SK-N-SH (cell line): ENCODE data around the gene RBM12. TPM values are rescaled to one million over a fixed set of nuclear protein-coding genes. Genes with fewer than 3 reads are reported as not detected.

ENCODE experiments used
- CTCF ChIA-PET: fragments of 300-600, 350-600 bp; formaldehyde crosslinking; extraction: SDS; loops from one replicate; lab custom pipeline; 2021; lab: Yijun Ruan, JAX
- POLR2A ChIA-PET: fragments of 350-600 bp; sonication (Branson Sonifier 250); formaldehyde crosslinking; extraction: SDS; loops from one replicate; lab custom pipeline; 2020; ENCODE audit warnings: antibody characterized with exemption, inconsistent platforms; lab: Yijun Ruan, JAX
- DNase-seq: peaks from one replicate; pipeline ENCODE4 v3.0.0; 2012
- H2AFZ ChIP-seq: fragments of 200-600 bp; sonication (generic); 2 replicates; pipeline ENCODE4 v1.8.1; 2016; ENCODE audit warnings: antibody characterized with exemption, mild to moderate bottlenecking, low read depth
- H3F3A ChIP-seq: fragments of 200-600 bp; sonication (generic); replicated peaks from 2 replicates; pipeline ENCODE3; 2016; ENCODE audit warnings: antibody characterized with exemption, mild to moderate bottlenecking; ENCODE audit not compliant: insufficient read depth
- H3K27ac ChIP-seq, 2 experiments: fragments of 200-500 bp in 1 of 2; fragments of 200-600 bp in 1 of 2; sonication (Bioruptor generic) in 1 of 2; sonication (generic), shearing (Covaris generic) in 1 of 2; 2 replicates each; pipeline versions ENCODE4 v1.5.1 to v1.6.1; 2014 to 2016; ENCODE audit warnings: low read depth in 2 of 2, inconsistent platforms in 1 of 2, low read length in 1 of 2, mild to moderate bottlenecking in 1 of 2, mixed read lengths in 1 of 2
- H3K27me3 ChIP-seq: fragments of 200-600 bp; sonication (generic), shearing (Covaris generic); 2 replicates; pipeline ENCODE4 v1.6.1; 2016; ENCODE audit warnings: mixed run types; ENCODE audit not compliant: insufficient read depth
- H3K36me3 ChIP-seq, 2 experiments: fragments of 200-500 bp in 1 of 2; fragments of 200-600 bp in 1 of 2; sonication (Bioruptor generic) in 1 of 2; sonication (generic) in 1 of 2; replicated peaks in 1 of 2; 2 replicates each; pipeline versions ENCODE3 to v1.5.1; 2014 to 2016; ENCODE audit warnings: low read length in 1 of 2, mild to moderate bottlenecking in 1 of 2; ENCODE audit not compliant: insufficient read depth in 2 of 2, control insufficient read depth in 1 of 2
- H3K4me1 ChIP-seq, 2 experiments: fragments of 200-500 bp in 1 of 2; fragments of 200-600 bp in 1 of 2; sonication (Bioruptor generic) in 1 of 2; sonication (generic), shearing (Covaris generic) in 1 of 2; 2 replicates each; pipeline versions ENCODE4 v1.5.1 to v1.6.1; 2014 to 2016; ENCODE audit warnings: low read depth in 1 of 2, low read length in 1 of 2, mixed run types in 1 of 2; ENCODE audit not compliant: insufficient read depth in 2 of 2, control insufficient read depth in 1 of 2
- H3K4me2 ChIP-seq: fragments of 200-600 bp; sonication (generic), shearing (Covaris generic); 2 replicates; pipeline ENCODE4 v1.6.1; 2017; ENCODE audit warnings: mixed run types
- H3K4me3 ChIP-seq, 2 experiments: fragments of 200-500 bp in 1 of 2; fragments of 200-600 bp in 1 of 2; sonication (Bioruptor generic) in 1 of 2; sonication (generic), shearing (Covaris generic) in 1 of 2; 2 replicates each; pipeline versions ENCODE4 v1.5.1 to v1.8.1; 2014 to 2016; ENCODE audit warnings: low read depth in 2 of 2, inconsistent platforms in 1 of 2, low read length in 1 of 2, mild to moderate bottlenecking in 1 of 2, mixed read lengths in 1 of 2, moderate library complexity in 1 of 2
- H3K79me2 ChIP-seq: fragments of 200-600 bp; sonication (generic); 2 replicates; pipeline ENCODE4 v1.8.1; 2017; ENCODE audit warnings: mild to moderate bottlenecking; ENCODE audit not compliant: insufficient read depth
- H3K9ac ChIP-seq: fragments of 200-600 bp; sonication (generic); 2 replicates; pipeline ENCODE4 v1.6.1; 2017; ENCODE audit warnings: mixed run types
- H3K9me2 ChIP-seq: fragments of 200-600 bp; sonication (generic); 2 replicates; pipeline ENCODE4 v1.6.1; 2017; ENCODE audit warnings: mixed run types
- H3K9me3 ChIP-seq: fragments of 200-600 bp; sonication (generic); 2 replicates; pipeline ENCODE4 v1.6.1; 2017; ENCODE audit warnings: mixed run types, mild to moderate bottlenecking, moderate library complexity
- H4K20me1 ChIP-seq: fragments of 200-600 bp; sonication (generic); 2 replicates; pipeline ENCODE4 v1.6.1; 2017; ENCODE audit warnings: mild to moderate bottlenecking, mixed run types; ENCODE audit not compliant: insufficient read depth
- CHD2 ChIP-seq: fragments of 150-350 bp; IDR thresholded peaks from 2 replicates; pipeline ENCODE4 v1.6.1; 2018; ENCODE audit warnings: low read length; ENCODE audit not compliant: partially characterized antibody
- EP300 ChIP-seq, 2 experiments: IDR thresholded peaks; 2 replicates each; pipeline versions ENCODE4 v1.4.0 to v1.6.1; 2012; ENCODE audit warnings: borderline replicate concordance in 1 of 2, low read depth in 1 of 2, low read length in 1 of 2
- IRF3 ChIP-seq: fragments of 150-350 bp; IDR thresholded peaks from 2 replicates; pipeline ENCODE4 v1.6.1; 2016; ENCODE audit warnings: mild to moderate bottlenecking, low read depth, low read length
- JUND ChIP-seq: IDR thresholded peaks from 2 replicates; pipeline ENCODE4 v1.4.0; 2012
- MAX ChIP-seq: IDR thresholded peaks from 2 replicates; pipeline ENCODE4 v1.4.0; 2012; ENCODE audit warnings: low read depth
- MXI1 ChIP-seq: IDR thresholded peaks from 2 replicates; pipeline ENCODE4 v1.6.1; 2012; ENCODE audit warnings: mild to moderate bottlenecking, low read depth, low read length, improper control_type of control experiment
- NRF1 ChIP-seq: IDR thresholded peaks from 2 replicates; pipeline ENCODE4 v1.6.1; 2012; ENCODE audit warnings: low read depth, mild to moderate bottlenecking, low read length
- RCOR1 ChIP-seq: fragments of 150-350 bp; IDR thresholded peaks from 2 replicates; pipeline ENCODE4 v1.6.1; 2017; ENCODE audit warnings: antibody characterized with exemption, low read length
- RXRA ChIP-seq: IDR thresholded peaks from 2 replicates; pipeline ENCODE4 v1.4.0; 2012; ENCODE audit warnings: low read depth, mild to moderate bottlenecking, borderline replicate concordance
- TCF12 ChIP-seq: IDR thresholded peaks from 2 replicates; pipeline ENCODE4 v1.4.0; 2012
- TEAD4 ChIP-seq: IDR thresholded peaks from 2 replicates; pipeline ENCODE4 v1.4.0; 2012; ENCODE audit warnings: mild to moderate bottlenecking, borderline replicate concordance; ENCODE audit not compliant: insufficient read depth
- WGBS: methylation state at CpG from one replicate; pipeline ENCODE4 v1.1.6; 2017; ENCODE audit warnings: low lambda C conversion rate; 5-methylcytosine and 5-hydroxymethylcytosine counted together
- polyA plus RNA-seq, 3 experiments: library from polyadenylated mRNA; depleted of rRNA; stranded (reverse); fragments of >200 nt; gene quantifications; 2 replicates each; pipeline ENCODE4 v1.2.3, GENCODE V29; 2012
- TF ChIP-seq, protein P1 (sequence below): fragments of 150-350 bp; IDR thresholded peaks from 2 replicates; pipeline ENCODE4 v1.6.1; 2017; ENCODE audit warnings: antibody characterized with exemption, low read length, low read depth, borderline replicate concordance

Gene RBM12
- polyA plus RNA-seq, 1 of the 3 experiments (the other 2 are of a cell fraction) = 41.9 TPM

DNA sequence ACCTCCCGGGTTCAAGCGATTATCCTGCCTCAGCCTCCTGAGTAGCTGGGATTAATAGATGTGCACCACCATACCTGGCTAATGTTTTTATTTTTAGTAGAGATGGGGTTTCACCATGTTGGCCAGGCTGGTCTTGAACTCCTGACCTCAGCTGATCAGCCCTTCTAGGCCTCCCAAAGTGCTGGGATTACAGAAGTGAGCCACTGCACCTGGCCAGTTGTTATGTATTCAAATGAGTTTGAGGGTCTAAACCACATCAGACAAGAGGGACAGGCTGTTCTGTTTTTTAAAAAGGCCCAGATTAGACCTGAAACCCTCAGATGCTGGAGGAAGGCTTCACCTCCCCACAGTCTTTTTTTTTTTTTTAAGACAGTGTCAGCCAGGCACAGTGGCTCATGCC, 53.2 kb downstream of the RBM12 start:
- no peaks in the 10 kb centered on the region for H3K79me2 ChIP-seq
- no peak for DNase-seq
- no peaks in the 10 kb centered on the region for H3K4me1 ChIP-seq
- H3K36me3 ChIP-seq = no peaks in the 10 kb centered on the region
- no peaks in the 10 kb centered on the region for H3K9me3 ChIP-seq
- peaks cover 4% of the 10 kb centered on the region for H3F3A ChIP-seq
- POLR2A ChIA-PET = no interaction called here
- H2AFZ ChIP-seq = no peak overlapping the region
- TF ChIP-seq IRF3 (no peak), EP300 (IDR thresholded peaks at IDR 0.05; ENCODE audit: borderline replicate concordance in 1 of 2, low read depth in 1 of 2, low read length in 1 of 2) (no peak), JUND (no peak)
- TF ChIP-seq, all 33 proteins: peak for 0
- H3K9me2 ChIP-seq = no peaks in the 10 kb centered on the region
- CTCF ChIA-PET = interaction anchor here (1.7 kb wide), 1 partner anchor 8 kb away, joined by 5 read pairs; no protein-coding TSS in a partner anchor
- H3K27me3 ChIP-seq = no peaks in the 10 kb centered on the region
- no peak overlapping the region for H3K9ac ChIP-seq
- no peak overlapping the region for H3K4me2 ChIP-seq
- H3K27ac ChIP-seq = no peak overlapping the region
- WGBS = 95% methylated on average over 2 of the region's 2 CpGs
- H4K20me1 ChIP-seq = no peaks in the 10 kb centered on the region
- no peak overlapping the region for H3K4me3 ChIP-seq

DNA sequence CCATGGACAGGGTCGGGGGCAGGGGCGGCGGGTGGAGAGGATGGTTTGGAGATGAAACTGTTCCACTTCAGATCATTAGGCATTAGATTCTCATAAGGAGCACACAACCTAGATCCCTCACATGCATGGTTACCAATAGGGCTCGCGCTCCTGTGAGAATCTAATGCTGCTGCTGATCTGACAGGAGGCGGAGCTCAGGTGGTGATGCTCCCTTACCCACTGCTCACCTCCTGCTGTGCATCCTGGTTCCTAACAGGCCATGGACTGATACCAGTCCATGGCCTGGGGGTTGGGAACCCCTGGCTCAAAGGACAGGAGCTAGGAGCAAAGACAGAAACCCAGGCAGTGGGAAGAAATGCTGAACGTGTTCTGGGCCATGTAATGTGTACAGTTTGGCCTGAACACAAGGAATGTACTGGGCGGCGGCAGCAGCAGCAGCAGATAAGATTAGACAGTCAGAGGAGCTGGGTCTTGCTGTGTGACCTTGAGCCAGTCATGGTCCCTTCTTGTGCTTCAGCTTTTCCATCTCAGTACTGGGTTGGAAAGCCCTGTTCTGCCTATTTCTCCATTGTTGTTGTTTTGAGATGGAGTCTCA, 53.8 kb downstream of the RBM12 start:
- Histone ChIP-seq H3K27me3 (no peaks in the 10 kb centered on the region), H3K36me3 (no peaks in the 10 kb centered on the region), H3F3A (peaks cover 3% of the 10 kb centered on the region), H3K9me2 (no peaks in the 10 kb centered on the region), H3K79me2 (no peaks in the 10 kb centered on the region), H3K27ac (no peak overlapping the region), H4K20me1 (no peaks in the 10 kb centered on the region), H3K4me2 (no peak overlapping the region), H3K9me3 (no peaks in the 10 kb centered on the region), H3K4me1 (no peaks in the 10 kb centered on the region), H3K9ac (no peak overlapping the region), H2AFZ (no peak overlapping the region), H3K4me3 (no peak overlapping the region)
- no peak for DNase-seq
- ChIA-PET CTCF (interaction anchor here (1.7 kb wide), 1 partner anchor 9 kb away, joined by 5 read pairs; no protein-coding TSS in a partner anchor), POLR2A (no interaction called here)
- no peak for TF ChIP-seq RXRA
- TF ChIP-seq MXI1 = no peak
- WGBS = 85% methylated on average over 9 of the region's 9 CpGs

- TF ChIP-seq, protein P1, sequence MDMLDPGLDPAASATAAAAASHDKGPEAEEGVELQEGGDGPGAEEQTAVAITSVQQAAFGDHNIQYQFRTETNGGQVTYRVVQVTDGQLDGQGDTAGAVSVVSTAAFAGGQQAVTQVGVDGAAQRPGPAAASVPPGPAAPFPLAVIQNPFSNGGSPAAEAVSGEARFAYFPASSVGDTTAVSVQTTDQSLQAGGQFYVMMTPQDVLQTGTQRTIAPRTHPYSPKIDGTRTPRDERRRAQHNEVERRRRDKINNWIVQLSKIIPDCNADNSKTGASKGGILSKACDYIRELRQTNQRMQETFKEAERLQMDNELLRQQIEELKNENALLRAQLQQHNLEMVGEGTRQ = no peak
- TF ChIP-seq IRF3 (no peak), RCOR1 (no peak), TEAD4 (no peak), MXI1 (no peak), CHD2 (no peak), NRF1 (no peak), MAX (no peak), TCF12 (no peak)
- ChIA-PET POLR2A (interaction anchor here (1.4 kb wide), 1 partner anchor 135 kb away, joined by 4 read pairs; the partner anchor contains the start of gene RBM39), CTCF (interaction anchor here (0.8 to 2.8 kb wide), 3 partner anchors 9 to 12 kb away, joined by 3 to 11 read pairs (median 4); no protein-coding TSS in a partner anchor)
- Histone ChIP-seq H3F3A (no peaks in the 10 kb centered on the region), H3K9me3 (no peaks in the 10 kb centered on the region), H3K27ac (no peak overlapping the region), H3K27me3 (no peaks in the 10 kb centered on the region), H3K4me2 (no peak overlapping the region), H3K4me1 (no peaks in the 10 kb centered on the region; a peak in 1 of 4 replicates), H2AFZ (no peak overlapping the region), H3K79me2 (no peaks in the 10 kb centered on the region), H3K9me2 (no peaks in the 10 kb centered on the region), H4K20me1 (no peaks in the 10 kb centered on the region), H3K4me3 (no peak overlapping the region), H3K9ac (no peak overlapping the region), H3K36me3 (no peaks in the 10 kb centered on the region)
- DNase-seq = no peak
- WGBS = 89% methylated on average over 10 of the region's 14 CpGs
Measured at GRCh38 chr20:35607003-35607735, 57.5 kb downstream of the RBM12 start.
